ENCODE measurements around the gene CACNG8.

DNA sequence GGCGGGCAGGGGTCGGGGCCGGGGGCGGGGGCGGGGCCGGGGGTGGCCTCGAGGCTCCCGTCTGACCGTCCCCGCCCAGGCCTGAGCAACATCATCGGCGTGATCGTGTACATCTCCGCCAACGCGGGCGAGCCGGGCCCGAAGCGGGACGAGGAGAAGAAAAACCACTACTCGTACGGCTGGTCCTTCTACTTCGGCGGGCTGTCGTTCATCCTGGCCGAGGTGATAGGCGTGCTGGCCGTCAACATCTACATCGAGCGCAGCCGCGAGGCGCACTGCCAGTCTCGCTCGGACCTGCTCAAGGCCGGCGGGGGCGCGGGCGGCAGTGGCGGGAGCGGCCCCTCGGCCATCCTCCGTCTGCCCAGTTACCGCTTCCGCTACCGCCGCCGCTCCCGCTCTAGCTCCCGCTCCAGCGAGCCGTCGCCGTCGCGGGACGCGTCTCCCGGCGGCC, 19.3 kb downstream of the CACNG8 start:
- no peak for TF ChIP-seq EZH2 (IDR thresholded peaks at IDR 0.05; ENCODE audit: insufficient read depth, poor library complexity, severe bottlenecking)
- TF ChIP-seq EZH2phosphoT487 (IDR thresholded peaks at IDR 0.05; ENCODE audit: insufficient read depth, low read depth): no peak

All from GM23248 (cell line).